ENCODE data around the gene U2AF2.

GRCh38 chr19:55666343-55667005 lies 11.6 kb downstream of the U2AF2 start:
- no peak for TF ChIP-seq CTCF (IDR thresholded peaks at IDR 0.05)
- no peak for TF ChIP-seq POLR2A (IDR thresholded peaks at IDR 0.05)

Data from lower leg skin (tissue), 3 donors.